A673 (cell line): ENCODE data around the gene CDKN1A.

Experiments
- EZH2 ChIP-seq: fragments of 200-600 bp; sonication (generic); IDR thresholded peaks from 2 replicates; pipeline ENCODE4 v1.6.1; 2017; ENCODE audit warnings: borderline replicate concordance, low read depth, mild to moderate bottlenecking, mixed read lengths, antibody characterized with exemption, low read length; ENCODE audit not compliant: poor library complexity, severe bottlenecking
- TF ChIP-seq, protein P1 (sequence below): fragments of 300-800, 200-600 bp; sonication (generic); conservative IDR thresholded peaks from 2 replicates; pipeline ENCODE4 v1.5.1; 2017; ENCODE audit warnings: low read depth, mild to moderate bottlenecking, antibody characterized with exemption, low read length, moderate library complexity, mixed read lengths

DNA sequence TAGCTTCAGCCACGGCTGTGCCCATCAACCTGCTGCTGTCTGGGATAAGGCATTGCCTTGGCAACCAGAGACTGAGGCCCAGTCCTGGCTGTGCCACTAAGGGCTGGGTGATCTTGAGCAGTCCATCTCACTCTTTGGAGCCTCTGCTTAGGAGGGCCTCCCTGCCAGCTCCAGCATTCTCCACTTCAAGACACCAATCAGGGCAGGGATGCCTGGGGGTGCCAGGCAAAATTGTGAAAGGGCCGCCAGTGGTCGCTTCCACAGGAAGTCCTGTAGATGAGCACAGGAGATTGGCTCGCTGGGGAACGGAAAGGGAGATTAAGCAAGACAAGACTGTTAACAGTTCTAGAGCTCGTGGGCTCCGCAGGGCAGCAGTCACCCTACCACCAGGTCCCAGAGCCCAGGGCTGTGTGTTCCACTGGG, 19.0 kb downstream of the CDKN1A start, which contains the start of gene RAB44:
- TF ChIP-seq EZH2: no peak
- TF ChIP-seq, protein P1, sequence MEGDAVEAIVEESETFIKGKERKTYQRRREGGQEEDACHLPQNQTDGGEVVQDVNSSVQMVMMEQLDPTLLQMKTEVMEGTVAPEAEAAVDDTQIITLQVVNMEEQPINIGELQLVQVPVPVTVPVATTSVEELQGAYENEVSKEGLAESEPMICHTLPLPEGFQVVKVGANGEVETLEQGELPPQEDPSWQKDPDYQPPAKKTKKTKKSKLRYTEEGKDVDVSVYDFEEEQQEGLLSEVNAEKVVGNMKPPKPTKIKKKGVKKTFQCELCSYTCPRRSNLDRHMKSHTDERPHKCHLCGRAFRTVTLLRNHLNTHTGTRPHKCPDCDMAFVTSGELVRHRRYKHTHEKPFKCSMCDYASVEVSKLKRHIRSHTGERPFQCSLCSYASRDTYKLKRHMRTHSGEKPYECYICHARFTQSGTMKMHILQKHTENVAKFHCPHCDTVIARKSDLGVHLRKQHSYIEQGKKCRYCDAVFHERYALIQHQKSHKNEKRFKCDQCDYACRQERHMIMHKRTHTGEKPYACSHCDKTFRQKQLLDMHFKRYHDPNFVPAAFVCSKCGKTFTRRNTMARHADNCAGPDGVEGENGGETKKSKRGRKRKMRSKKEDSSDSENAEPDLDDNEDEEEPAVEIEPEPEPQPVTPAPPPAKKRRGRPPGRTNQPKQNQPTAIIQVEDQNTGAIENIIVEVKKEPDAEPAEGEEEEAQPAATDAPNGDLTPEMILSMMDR: no peak
